Measurements from ENCODE around the gene DGKD.
"Not testable (repeated sequence)": the region's sequence is repeated elsewhere in the genome, so short reads cannot be mapped to it uniquely, and the experiment has no call there.

Gene DGKD, protein sequence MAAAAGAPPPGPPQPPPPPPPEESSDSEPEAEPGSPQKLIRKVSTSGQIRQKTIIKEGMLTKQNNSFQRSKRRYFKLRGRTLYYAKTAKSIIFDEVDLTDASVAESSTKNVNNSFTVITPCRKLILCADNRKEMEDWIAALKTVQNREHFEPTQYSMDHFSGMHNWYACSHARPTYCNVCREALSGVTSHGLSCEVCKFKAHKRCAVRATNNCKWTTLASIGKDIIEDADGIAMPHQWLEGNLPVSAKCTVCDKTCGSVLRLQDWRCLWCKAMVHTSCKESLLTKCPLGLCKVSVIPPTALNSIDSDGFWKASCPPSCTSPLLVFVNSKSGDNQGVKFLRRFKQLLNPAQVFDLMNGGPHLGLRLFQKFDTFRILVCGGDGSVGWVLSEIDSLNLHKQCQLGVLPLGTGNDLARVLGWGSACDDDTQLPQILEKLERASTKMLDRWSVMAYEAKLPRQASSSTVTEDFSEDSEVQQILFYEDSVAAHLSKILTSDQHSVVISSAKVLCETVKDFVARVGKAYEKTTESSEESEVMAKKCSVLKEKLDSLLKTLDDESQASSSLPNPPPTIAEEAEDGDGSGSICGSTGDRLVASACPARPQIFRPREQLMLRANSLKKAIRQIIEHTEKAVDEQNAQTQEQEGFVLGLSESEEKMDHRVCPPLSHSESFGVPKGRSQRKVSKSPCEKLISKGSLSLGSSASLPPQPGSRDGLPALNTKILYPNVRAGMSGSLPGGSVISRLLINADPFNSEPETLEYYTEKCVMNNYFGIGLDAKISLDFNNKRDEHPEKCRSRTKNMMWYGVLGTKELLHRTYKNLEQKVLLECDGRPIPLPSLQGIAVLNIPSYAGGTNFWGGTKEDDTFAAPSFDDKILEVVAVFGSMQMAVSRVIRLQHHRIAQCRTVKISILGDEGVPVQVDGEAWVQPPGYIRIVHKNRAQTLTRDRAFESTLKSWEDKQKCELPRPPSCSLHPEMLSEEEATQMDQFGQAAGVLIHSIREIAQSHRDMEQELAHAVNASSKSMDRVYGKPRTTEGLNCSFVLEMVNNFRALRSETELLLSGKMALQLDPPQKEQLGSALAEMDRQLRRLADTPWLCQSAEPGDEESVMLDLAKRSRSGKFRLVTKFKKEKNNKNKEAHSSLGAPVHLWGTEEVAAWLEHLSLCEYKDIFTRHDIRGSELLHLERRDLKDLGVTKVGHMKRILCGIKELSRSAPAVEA

DNA sequence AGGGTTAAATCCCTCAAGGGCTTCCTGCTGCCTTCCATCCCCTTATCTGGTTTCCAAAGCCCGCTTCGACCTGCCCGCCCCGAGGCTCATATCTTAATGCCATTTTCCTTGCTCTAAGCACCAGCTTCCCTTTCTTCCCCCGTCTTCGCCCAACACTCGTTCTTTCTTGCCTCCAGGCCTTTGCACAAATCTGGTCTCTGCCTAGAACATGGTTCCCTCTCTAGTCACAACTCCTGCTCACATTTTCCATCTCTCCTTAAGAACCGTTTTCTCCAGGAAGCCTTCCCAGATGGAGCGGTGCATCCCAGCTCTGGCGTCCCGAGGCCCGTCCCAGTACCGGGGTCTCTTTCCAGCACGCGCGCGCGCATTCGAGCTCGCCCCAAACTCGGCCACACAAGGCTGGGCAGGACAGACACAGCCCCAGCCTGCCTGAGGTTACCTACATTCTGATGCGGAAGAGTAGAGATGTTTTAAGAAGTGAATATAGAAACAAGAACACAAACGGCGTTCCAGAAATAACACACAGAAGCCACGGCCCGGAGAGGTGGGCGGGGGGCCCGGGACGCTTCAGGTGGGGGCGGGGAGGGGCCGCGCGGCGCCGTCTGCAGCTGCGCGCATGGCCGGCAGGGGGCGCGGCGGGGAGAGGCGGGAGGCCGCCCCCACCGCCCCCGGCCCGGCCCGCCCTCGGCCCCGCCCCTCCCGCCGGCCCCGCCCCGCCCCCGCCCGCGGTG, at the start of gene DGKD:
TSS of gene DGKD (plus strand) at position 726 of the 731 bp plus-strand sequence. CDS start 25 bp downstream, outside the sequence.
- DNase-seq = peak; percentile 76

DNA sequence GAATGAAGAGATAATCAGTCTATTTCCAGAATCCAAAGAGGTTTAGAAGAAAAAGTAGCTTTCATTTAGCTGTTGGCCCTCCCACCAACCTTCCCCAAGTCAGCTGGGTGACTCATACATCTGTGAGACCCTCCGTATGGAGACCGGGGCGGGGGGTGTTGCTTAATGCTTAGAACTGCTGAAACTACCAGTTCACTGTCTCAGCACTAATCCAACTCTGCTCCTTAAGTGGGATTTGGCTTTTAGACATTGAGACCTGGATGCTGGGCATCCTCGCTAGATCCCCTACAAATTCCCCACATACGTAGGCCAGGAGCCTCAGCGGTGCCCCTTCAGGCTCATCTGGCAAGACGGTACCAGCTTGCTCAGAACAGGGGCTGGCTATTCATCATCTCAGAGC, 46.7 kb upstream of the DGKD start, which contains the start of gene SAG:
TSS of gene SAG (plus strand) at position 252 of the 400 bp plus-strand sequence. CDS start 1,374 bp downstream, outside the sequence.
- DNase-seq = no peak

DNA sequence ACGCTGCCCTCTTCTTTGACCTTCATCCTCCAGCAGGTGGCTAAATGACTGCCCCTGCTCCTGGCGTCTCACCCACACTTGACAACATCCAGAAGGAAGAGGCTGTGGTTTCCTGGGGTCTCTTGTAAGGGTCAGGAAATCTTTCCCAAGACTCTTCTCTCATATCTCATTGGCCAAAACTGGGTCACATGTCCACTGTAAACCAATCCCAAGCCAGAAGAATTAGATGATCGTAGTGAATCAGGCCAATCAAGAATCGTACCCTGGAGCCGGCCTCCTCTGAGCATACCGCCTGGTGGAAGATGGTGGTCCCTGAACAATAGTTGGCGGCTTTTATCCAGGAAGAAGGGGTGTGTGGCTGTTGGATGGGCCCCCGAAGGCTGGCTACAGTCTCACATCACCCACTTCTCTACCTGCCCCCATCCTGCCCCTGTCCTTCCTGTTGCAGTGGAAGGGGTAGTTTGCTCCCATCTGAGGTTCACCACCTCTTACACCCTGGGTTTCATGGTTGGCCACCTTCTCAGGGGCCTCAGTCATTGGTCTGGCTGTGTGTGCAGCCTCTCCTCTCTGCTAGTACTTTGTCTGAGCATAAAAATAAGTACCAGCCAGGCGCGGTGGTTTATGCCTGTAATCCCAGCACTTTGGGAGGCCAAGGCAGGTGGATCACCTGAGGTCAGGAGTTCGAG, 42.9 kb upstream of the DGKD start:
- DNase-seq = no peak

DNA sequence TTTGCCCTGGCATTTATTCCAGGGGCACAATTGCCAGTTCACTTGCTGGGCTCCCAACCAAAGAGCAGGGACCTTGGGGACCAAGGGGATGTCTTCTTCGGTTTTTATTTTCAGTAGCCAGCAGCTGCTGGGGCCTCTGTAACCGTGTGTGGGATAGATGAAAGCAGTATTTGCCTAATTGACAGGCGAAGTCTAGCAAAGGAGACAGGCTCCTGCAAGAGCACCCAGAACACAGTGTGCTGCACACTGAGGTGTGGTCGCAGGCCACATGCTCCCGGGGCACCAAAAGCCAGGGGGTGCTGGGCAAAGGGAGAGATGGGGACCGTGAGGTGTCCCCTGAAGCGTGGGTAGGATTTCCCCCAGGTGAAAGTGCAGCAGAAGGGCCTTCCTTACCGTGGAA, 41.4 kb upstream of the DGKD start:
- DNase-seq = no peak

DNA sequence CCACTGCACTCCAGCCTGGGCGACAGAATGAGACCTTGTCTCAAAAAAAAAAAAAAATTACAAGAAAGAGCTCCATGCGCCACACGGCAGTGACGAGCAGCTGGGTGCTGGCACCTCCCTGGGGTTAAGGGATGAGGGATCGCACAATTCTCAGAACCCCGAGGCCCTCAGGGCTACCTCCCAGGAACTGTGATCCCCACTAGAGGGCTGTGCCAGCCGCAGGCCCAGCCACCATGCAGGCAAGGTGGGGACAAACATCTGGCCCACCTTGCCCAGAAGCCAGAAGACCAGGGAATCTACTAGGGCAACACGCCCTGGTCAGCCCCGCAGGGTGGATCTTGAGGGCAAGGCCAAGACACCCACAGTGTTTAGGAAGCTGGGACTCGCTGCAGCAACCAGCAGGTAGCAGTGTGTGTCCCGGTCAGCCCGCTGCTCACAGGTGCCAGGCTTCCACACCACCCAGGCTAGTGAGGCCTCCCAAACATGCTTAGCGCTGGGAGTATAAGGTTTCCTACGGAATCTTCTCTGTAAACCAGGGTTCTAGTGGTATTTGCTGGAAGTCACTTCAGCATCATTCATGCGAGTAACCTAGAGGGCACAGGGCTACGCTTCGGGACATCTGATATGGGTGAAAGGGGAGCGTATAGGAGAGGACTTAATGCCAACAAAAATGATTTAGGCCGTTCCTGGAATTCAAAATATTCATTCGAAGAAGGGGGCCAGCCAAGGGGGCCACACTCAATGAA, 39.9 kb upstream of the DGKD start:
- DNase-seq = no peak

DNA sequence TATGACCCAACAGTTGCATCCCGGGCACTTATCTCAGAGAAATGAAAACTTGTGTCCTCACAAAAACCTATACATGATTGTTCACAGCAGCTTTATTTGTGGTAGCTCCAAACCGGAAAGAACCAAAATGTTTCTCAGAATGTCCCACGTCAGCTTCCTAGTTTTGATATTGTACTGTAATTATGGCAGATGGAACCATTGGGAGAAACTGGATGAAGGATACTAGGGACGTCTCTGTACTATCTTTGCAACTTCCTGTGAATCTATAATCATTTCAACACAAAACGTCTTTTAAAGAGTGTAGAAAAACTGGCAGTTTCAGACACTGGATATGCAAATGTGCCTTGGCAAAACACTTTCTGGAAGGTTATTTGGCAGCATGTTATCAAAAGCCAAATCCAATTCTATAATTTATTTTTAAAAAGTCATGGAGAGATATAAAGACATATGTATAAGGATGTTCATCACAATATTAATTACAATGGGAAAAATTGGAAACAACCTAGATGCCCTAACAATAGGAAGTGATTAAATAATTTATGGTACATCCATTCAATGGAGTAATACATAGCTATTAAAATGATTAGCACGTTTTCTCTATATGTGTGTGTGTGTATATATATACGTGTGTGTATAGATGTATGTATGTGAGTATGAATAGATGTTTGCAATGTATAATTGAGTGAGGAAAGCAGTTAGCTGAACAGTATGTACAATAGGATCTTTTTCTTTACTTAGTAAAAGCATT, 36.9 kb upstream of the DGKD start:
- no peak for DNase-seq

DNA sequence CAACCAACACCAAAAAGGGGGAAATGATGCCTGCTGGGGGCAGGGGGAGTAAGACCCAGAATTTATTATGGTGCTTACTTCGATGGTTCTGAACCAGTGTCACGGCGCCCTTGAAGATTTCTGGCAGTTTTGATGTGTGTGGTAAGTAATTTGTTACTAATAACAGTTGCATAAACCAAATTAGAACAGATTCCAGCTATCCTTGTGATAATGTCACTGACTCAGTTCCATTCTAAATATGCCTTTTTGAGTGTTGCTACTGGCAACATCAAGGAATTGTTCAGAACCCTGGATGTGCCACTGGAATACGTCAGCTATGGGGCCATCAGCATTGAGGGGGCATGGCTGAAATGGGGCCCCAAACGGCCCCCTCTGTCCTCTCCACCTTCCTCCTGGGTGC, 35.0 kb upstream of the DGKD start:
- DNase-seq = no peak

DNA sequence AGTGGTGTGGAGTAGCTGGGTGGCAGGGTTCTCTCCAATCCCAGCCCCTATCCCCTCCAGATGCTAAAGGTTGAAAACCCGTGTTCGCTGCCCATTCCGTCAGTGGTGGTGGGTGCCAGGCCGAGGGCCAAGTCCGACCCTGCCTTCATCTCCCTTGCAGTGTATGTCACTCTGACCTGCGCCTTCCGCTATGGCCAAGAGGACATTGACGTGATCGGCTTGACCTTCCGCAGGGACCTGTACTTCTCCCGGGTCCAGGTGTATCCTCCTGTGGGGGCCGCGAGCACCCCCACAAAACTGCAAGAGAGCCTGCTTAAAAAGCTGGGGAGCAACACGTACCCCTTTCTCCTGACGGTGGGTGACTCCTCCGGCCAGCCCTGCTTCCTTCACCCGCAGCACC, 33.8 kb upstream of the DGKD start:
- DNase-seq = no peak

DNA sequence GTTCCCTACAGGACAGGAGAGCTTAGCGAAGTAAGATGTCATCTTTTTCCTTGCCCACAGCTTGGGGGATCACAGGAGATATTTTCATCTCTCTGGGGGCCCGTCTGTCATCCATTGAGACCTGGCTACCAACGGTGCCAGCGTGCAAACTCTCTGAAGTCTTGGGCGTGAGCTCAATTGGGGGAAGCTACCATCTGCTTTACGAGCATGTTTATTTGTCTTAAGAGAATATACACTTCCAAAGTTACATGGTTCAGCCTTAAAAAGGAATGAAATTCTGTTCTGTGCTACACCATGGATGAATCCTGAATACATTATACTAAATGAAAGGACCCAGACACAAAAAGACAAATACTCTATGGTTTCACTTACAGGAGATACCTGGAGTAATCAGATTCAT, 33.1 kb upstream of the DGKD start:
- DNase-seq = no peak

DNA sequence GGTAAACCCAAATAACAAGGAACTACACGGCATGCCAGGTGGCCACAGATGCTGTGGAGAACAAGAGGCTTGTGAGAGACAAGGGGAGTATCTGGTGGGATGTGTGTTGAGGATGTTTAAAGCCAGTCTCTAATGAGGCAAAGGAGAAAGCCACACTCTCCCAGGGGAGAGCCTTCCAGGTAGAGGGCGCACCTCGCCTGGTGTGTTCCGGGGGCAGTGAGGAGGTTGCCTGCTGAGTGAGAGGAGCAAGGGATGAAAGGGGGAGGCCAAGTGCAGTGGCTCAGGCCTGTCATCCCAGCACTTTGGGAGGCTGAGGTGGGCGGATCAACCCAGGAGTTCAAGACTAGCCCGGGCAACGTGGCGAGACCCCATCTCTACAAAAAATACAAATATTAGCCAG, 30.4 kb upstream of the DGKD start:
- DNase-seq = no peak

DNA sequence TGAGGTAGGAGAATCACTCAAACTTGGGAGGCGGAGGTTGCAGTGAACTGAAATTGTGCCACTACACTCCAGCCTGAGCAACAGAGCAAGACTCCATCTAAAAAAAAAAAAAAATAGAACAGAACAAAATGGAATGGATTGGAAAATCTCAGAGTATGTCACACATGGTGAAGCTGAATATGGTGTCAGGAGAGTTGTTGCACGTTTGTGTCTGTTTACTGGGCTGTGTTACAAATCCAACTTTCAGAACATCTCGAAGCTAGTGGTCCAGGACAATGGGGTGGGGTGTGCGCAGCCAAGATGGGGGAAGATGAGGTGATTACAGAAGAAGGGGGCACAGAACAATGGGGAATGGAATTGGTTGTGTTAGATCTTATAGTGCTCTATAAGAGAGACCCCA, 29.0 kb upstream of the DGKD start:
- no peak for DNase-seq

DNA sequence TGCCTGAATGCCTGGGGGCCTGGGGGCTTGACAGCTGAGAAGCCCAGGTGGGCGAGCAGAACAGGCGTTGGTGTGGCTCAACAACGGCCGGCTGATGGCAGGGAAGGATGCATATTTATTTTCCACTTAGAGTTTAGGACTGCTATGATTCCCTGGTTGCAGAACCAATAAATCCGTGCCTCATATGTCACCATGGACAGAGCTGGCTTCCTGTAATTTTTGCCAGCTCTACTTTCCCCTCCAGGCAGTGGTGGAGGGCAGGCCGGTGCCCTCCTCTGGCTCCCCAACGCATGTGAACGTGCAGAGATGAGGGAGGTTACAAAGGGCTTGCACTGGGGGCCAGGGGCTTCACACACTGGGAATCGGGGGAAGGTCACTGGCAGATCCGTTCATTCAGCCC, 28.5 kb upstream of the DGKD start:
- no peak for DNase-seq

DNA sequence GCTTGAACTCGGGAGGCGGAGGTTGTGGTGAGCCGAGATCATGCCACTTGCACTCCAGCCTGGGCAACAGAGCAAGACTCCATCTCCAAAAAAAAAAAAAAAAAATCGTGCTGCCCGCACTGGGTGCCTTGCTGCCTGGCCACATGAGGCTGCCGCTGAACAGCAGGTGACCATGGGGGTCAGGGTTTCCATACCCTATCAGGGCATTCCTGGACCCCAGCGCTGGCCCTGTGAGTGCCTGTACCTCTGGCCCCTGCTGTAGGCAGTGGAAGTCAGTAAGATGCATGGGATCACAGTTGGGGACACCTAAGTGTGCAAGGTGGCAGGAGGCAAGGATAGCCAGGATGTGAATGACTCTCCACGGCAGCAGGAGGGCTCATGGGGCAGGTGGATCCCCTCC, 27.8 kb upstream of the DGKD start:
- no peak for DNase-seq

DNA sequence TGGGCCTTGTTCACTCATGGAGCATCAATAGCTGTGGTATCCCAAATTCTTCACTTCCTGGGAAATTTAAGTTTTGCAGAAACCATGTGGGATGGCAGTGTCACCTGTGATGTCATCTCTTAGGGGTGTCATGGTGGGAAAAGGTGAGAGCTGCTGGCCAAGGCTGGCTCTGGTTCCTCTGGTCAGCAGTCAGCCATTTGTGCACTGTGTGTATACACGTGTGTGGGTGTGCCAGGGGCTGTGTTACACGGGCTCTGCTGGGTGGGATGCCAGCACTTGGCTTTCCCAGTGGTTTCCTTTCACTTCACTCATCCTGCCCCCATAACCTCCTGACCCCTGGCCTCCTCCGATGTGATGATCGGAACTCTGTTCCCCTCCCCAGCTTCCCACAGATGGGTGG, 25.4 kb upstream of the DGKD start:
- DNase-seq = no peak

DNA sequence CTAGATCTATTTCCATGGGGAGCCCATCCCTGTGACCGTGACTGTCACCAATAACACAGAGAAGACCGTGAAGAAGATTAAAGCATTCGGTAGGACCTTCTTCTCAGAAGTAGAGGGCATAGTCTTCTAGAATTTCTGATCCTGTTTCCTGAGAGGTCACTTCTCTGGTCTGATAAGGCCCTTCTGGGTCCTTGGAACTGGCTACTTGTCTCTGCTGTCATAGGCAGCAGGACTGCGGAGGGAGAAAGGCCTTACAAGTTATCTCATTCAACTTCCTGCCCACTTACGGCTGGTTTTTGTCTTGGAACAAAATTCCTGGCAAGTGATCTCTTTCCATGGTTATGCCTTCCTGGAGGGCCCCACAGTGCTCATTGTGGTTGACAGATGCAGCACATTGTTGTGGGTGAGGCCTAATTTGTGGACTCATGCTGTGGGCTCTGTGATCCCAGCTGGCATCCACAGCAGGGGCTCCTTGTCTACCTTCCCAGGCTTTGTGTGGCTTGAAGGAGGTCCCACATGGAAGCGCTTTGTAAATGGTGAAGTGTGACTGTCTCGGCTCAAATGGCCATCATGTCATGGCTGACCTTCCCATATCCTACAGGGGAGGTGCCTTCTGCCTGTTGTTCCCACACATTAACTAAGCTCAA, 24.7 kb upstream of the DGKD start:
- DNase-seq = no peak

DNA sequence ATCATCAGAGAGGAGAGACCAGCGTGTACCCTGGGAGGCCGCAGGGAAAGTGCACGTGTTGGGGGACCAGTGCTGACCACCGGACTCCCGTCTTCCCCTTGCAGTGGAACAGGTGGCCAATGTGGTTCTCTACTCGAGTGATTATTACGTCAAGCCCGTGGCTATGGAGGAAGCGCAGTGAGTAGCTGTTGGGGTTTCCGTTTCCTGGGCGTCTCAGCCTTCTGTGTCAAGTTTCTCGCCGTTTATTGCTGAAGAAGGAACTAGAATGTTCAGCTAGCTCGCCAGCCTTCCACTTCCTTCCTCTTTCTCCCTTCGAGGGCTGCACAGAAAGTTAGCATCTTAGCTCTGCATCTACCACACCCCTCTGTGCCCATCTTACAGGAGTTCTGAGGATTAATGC, 22.8 kb upstream of the DGKD start:
- DNase-seq = peak; percentile 84

DNA sequence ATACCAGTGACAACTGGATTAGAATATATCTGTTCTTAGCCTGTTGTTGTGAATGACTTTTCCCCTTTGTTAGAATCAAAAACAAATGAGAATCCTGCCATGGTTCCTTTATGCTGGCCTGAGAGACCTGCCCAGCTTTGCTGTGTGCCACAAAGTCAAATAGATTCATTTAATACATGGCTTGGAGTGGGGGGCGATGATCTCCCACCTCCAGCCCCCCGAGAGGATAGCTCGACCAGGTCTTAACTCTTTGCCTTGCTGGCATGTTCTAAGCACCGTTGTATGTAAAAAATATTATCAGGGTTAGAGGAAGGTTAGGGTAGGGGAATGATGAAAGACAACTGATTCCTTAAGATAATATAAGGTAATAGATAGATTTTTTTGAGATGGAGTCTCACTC, 22.2 kb upstream of the DGKD start:
- no peak for DNase-seq

DNA sequence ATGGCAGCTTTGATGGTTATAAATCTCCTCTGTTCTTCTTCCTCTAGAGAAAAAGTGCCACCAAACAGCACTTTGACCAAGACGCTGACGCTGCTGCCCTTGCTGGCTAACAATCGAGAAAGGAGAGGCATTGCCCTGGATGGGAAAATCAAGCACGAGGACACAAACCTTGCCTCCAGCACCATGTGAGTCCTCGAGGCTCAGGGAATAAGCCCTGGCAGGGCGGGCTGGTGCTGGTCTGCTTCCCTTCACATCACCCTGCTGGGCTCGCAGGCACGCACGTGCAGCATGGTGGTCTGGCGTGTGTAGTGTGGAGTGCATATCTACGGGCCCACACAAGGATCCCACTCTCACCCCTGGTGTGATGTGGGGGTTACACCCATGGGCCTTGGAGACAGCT, 19.4 kb upstream of the DGKD start:
- no peak for DNase-seq

DNA sequence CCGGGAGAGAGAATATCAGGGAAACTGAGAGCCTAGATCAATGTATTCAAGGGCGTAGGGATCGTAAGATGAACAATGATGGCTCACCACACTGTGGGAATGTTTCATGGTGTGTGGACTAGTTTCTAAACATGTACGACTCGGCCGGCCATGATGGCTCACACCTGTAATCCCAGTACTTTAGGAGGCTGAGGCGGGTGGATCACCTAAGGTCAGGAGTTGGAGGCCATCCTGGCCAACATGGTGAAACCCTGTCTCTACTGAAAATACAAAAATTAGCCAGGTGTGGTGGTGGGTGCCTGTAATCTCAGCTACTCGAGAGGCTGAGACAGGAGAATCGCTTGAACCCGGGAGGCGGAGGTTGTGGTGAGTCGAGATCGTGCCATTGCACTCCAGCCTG, 18.2 kb upstream of the DGKD start:
- DNase-seq = not testable (repeated sequence)

DNA sequence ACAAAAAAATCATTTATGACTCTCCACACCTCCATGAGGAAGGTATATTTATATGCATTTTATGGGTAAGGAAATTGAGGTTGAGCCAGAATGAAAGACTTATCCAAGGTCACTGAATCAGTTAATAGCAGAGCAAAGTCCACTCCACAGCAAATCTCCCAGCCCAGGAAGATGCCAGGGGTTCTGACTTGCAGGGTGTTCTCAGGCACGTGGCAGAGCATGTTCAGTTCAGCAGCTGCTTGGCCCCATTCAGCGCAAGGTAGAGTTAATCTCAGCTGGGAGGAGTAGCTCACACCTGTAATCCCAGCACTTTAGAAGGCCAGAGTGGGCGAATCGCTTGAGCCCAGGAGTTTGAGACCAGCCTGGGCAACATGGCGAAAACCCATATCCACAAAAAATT, 17.8 kb upstream of the DGKD start:
- no peak for DNase-seq
